Liver (tissue), 9 donors: ENCODE data around the gene CPLX3. TPM values are rescaled to one million over a fixed set of nuclear protein-coding genes. Genes with fewer than 3 reads are reported as not detected.

Experiments used
- DNase-seq: peaks from one replicate; pipeline ENCODE4 v3.0.0-alpha.2; 2017; ENCODE audit warnings: low spot score
- H3K27ac ChIP-seq, 2 donors: one replicate each; pipeline ENCODE4 v1.7.0; 2013; ENCODE audit warnings: inconsistent platforms in 2 of 2, low read length in 2 of 2, control low read depth in 1 of 2, low read depth in 1 of 2, mild to moderate bottlenecking in 1 of 2
- H3K27me3 ChIP-seq, 4 donors: one replicate each; pipeline versions ENCODE4 v1.6.1 to v1.7.0; 2013; ENCODE audit warnings: low read length in 3 of 4, inconsistent platforms in 1 of 4, mild to moderate bottlenecking in 1 of 4, moderate library complexity in 1 of 4; ENCODE audit not compliant: control insufficient read depth in 4 of 4, insufficient read depth in 4 of 4
- H3K36me3 ChIP-seq, 4 donors: one replicate each; pipeline versions ENCODE4 v1.6.1 to v1.7.0; 2013; ENCODE audit warnings: low read length in 3 of 4, mild to moderate bottlenecking in 3 of 4, low read depth in 1 of 4, moderate library complexity in 1 of 4; ENCODE audit not compliant: control insufficient read depth in 4 of 4, insufficient read depth in 3 of 4
- H3K4me1 ChIP-seq, 4 donors: one replicate each; pipeline versions ENCODE4 v1.6.1 to v1.7.0; 2013; ENCODE audit warnings: low read length in 3 of 4, mild to moderate bottlenecking in 3 of 4, moderate library complexity in 1 of 4; ENCODE audit not compliant: control insufficient read depth in 4 of 4, insufficient read depth in 4 of 4
- H3K4me3 ChIP-seq, 3 donors: one replicate each; pipeline versions ENCODE4 v1.6.1 to v1.7.0; 2013; ENCODE audit warnings: low read length in 3 of 3, control low read depth in 1 of 3, low read depth in 1 of 3, mild to moderate bottlenecking in 1 of 3
- H3K9ac ChIP-seq, 2 donors: one replicate each; pipeline ENCODE4 v1.7.0; 2013; ENCODE audit warnings: low read length in 2 of 2, mild to moderate bottlenecking in 2 of 2, moderate library complexity in 2 of 2, control low read depth in 1 of 2, low read depth in 1 of 2
- H3K9me3 ChIP-seq, 4 donors: one replicate each; pipeline versions ENCODE4 v1.6.1 to v1.7.0; 2013; ENCODE audit warnings: low read length in 3 of 4; ENCODE audit not compliant: control insufficient read depth in 4 of 4
- CTCF ChIP-seq: fragments of 150-350 bp; IDR thresholded peaks from 2 replicates; pipeline ENCODE4 v1.5.1; 2017; ENCODE audit warnings: improper control_type of control experiment, low read depth, low read length; ENCODE audit not compliant: missing input control
- FOXA1 ChIP-seq: IDR thresholded peaks from 2 replicates; pipeline ENCODE4 v1.6.1; 2016; ENCODE audit warnings: antibody characterized with exemption
- GABPA ChIP-seq, 2 donors: IDR thresholded peaks in 1 of 2; conservative IDR thresholded peaks in 1 of 2; 2 replicates each; pipeline ENCODE4 v1.6.1; 2016; ENCODE audit warnings: antibody characterized with exemption in 2 of 2, mild to moderate bottlenecking in 1 of 2, moderate library complexity in 1 of 2
- MAX ChIP-seq: IDR thresholded peaks from 2 replicates; pipeline ENCODE4 v1.6.1; 2016; ENCODE audit warnings: antibody characterized with exemption
- NR2F2 ChIP-seq: IDR thresholded peaks from 2 replicates; pipeline ENCODE4 v1.6.1; 2016; ENCODE audit warnings: antibody characterized with exemption
- RAD21 ChIP-seq, 2 donors: IDR thresholded peaks; 2 replicates each; pipeline ENCODE4 v1.6.1; 2016; ENCODE audit warnings: antibody characterized with exemption in 2 of 2, mild to moderate bottlenecking in 2 of 2
- REST ChIP-seq: IDR thresholded peaks from 2 replicates; pipeline ENCODE4 v1.6.1; 2016; ENCODE audit warnings: antibody characterized with exemption, mild to moderate bottlenecking
- RXRA ChIP-seq, 2 donors: IDR thresholded peaks; 2 replicates each; pipeline ENCODE4 v1.6.1; 2017 to 2018; ENCODE audit warnings: antibody characterized with exemption in 2 of 2, mild to moderate bottlenecking in 1 of 2
- YY1 ChIP-seq: IDR thresholded peaks from 2 replicates; pipeline ENCODE4 v1.6.1; 2016; ENCODE audit warnings: antibody characterized with exemption, mild to moderate bottlenecking
- WGBS: extraction: QIAGEN DNeasy Blood & Tissue Kit; methylation state at CpG from one replicate; pipeline ENCODE4 v1.1.7; 2013; 5-methylcytosine and 5-hydroxymethylcytosine counted together
- polyA plus RNA-seq, 2 donors: library from polyadenylated mRNA; stranded (reverse) in 1 of 2; unstranded in 1 of 2; fragments of 200-250 nt in 1 of 2; fragments of >200 nt in 1 of 2; fragmentation: Nextera tagmentation in 1 of 2; extraction: Ambion mirVana in 1 of 2; gene quantifications; one replicate each; pipeline versions ENCODE4 v1.2.1 to v1.2.3, GENCODE V29; 2013 to 2015
- total RNA-seq, 2 donors: library from RNA; depleted of rRNA; stranded (reverse); fragments of >200 nt; gene quantifications; one replicate each; pipeline ENCODE4 v1.2.3, GENCODE V29; 2014
- TF ChIP-seq, protein P1 (sequence below): IDR thresholded peaks from 2 replicates; pipeline ENCODE4 v1.6.1; 2016; ENCODE audit warnings: antibody characterized with exemption
- TF ChIP-seq, protein P2 (sequence below): IDR thresholded peaks from 2 replicates; pipeline ENCODE4 v1.6.1; 2016; ENCODE audit warnings: antibody characterized with exemption
- donor health status: healthy.
- donor health status: healthy.
- donor health status: healthy.
- donor health status: healthy.
- donor health status: healthy.

The CPLX3 gene
- total and polyA plus RNA-seq, 4 donors, result not detected

- Histone ChIP-seq H3K27me3 (no peaks in the 10 kb centered on the region), H3K36me3 (no peaks in the 10 kb centered on the region), H3K4me1 (peaks cover 2 to 9% (median 5%) of the 10 kb centered on the region in 4 donors), H3K9ac (no peak overlapping the region), H3K4me3 (no peak overlapping the region), H3K27ac (no peak overlapping the region), H3K9me3 (no peaks in the 10 kb centered on the region)
- TF ChIP-seq CTCF, result peak; percentile 22
- peak in 1 of 2 donors; percentile 40 for TF ChIP-seq RAD21 (IDR thresholded peaks at IDR 0.05)
- no peak for TF ChIP-seq MAX
- 23% methylated on average over 9 of the region's 9 CpGs for WGBS
- DNase-seq, result no peak
These were observed 9.1 kb upstream of the CPLX3 start for GRCh38 chr15:74817370-74817737.

GRCh38 chr15:74820056-74820455 lies 6.4 kb upstream of the CPLX3 start:
- Histone ChIP-seq H3K4me3 (no peak overlapping the region), H3K27ac (no peak overlapping the region), H3K36me3 (no peaks in the 10 kb centered on the region), H3K4me1 (peaks cover 0 to 5% (median 2%) of the 10 kb centered on the region in 4 donors), H3K9me3 (no peaks in the 10 kb centered on the region), H3K9ac (no peak overlapping the region), H3K27me3 (no peaks in the 10 kb centered on the region)
- 92% methylated on average over 5 of the region's 5 CpGs for WGBS
- no peak for DNase-seq
- TF ChIP-seq, protein P1, sequence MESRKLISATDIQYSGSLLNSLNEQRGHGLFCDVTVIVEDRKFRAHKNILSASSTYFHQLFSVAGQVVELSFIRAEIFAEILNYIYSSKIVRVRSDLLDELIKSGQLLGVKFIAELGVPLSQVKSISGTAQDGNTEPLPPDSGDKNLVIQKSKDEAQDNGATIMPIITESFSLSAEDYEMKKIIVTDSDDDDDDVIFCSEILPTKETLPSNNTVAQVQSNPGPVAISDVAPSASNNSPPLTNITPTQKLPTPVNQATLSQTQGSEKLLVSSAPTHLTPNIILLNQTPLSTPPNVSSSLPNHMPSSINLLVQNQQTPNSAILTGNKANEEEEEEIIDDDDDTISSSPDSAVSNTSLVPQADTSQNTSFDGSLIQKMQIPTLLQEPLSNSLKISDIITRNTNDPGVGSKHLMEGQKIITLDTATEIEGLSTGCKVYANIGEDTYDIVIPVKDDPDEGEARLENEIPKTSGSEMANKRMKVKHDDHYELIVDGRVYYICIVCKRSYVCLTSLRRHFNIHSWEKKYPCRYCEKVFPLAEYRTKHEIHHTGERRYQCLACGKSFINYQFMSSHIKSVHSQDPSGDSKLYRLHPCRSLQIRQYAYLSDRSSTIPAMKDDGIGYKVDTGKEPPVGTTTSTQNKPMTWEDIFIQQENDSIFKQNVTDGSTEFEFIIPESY, result no peak
- TF ChIP-seq YY1 (no peak), FOXA1 (no peak), CTCF (no peak), RAD21 (IDR thresholded peaks at IDR 0.05) (no peak), REST (no peak), NR2F2 (no peak), GABPA (IDR thresholded peaks at IDR 0.05 in 1 of 2, conservative IDR thresholded peaks at IDR 0.05 in 1 of 2) (no peak), RXRA (IDR thresholded peaks at IDR 0.05) (no peak)
- TF ChIP-seq, protein P2, sequence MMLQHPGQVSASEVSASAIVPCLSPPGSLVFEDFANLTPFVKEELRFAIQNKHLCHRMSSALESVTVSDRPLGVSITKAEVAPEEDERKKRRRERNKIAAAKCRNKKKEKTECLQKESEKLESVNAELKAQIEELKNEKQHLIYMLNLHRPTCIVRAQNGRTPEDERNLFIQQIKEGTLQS, result no peak
